HK-2 (cell line): ENCODE data around the gene PNMA1.
"Not testable (repeated sequence)": the region's sequence is repeated elsewhere in the genome, so short reads cannot be mapped to it uniquely, and the experiment has no call there.

Experiments
- DNase-seq: peaks from one replicate; pipeline ENCODE4 v3.0.0-alpha.2; 2018; ENCODE audit not compliant: unreplicated experiment

The PNMA1 gene

GRCh38 chr14:73717266-73717665, 3.1 kb upstream of the PNMA1 start:
- no peak for DNase-seq

GRCh38 chr14:73715707-73716106, 1.5 kb upstream of the PNMA1 start:
- no peak for DNase-seq

DNA sequence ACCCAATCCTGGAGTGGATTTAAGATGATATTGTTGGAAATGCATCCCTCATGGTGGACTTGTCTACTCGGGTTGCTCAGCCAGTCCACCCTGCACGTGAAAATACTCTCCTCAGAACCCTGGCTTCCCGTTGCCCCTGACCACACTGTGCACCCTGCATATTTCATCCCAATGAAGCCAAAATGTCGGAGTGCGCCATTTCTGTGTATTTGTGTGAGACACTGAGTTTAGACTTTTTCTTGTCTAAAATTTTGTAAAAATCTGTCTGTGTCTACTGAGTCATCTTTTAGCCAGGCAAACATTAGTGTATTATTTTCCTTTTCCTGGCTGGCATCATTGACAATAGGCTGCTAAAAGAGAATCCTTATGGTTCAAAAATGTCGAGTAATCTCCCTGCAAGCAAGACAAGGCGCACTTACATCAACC, 485 bp upstream of the PNMA1 start:
- DNase-seq: no peak

- DNase-seq: peak; percentile 17
Observed at GRCh38 chr14:73713206-73713802, 880 bp downstream of the PNMA1 start.

DNA sequence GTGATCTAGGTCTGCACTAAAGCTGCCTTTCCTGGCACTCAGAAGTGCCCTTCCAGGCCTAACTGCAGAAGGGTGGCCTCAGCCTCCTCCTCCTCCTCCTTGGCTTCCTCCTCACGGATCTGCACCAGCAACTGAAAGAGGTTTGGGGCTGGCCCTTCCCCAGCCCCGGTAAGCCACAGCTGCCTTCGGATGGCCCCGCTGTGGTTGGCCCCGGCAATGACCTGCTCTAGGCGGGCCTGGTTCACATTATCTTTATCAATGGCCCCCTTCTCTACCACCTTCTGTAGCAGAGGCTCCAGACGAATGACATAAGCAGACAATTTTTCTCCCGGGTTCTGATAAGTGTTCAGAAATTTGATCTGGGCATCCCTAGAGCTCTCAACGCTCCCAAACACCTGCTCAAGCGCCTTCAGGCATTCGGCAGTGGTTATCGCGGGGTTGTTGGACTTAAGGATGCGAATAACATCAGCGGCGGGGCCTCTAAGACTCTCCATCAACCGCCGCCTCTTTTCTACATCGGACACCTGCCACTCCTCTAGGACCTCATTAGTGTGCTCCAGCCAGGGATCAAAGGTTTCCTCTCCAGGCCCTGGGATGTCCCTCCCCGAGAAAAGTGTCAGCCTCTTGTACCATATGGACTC, 1.5 kb downstream of the PNMA1 start:
- peak; percentile 36 for DNase-seq

DNA sequence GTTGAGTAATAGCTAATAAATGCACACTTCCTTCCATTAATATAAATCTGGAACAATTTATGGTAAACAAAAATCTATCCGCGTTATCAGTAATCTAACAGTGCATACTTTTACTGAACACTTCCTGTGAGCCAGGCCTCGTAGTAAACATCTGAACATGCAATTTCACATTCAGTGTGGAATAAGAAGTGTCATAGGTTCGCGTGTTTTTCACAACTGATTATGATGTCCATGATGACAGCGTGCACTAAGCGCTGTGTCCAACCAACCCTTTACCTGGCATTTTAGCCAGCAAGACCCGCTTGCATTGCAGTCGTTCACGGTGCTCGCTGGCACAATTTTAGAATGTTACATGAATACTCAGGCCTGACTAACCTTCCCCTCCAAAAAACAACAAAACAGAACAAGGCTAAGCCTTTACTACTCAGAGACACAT, 2.1 kb downstream of the PNMA1 start:
- no peak for DNase-seq

GRCh38 chr14:73710737-73711136, 3.4 kb downstream of the PNMA1 start:
- no peak for DNase-seq

DNA sequence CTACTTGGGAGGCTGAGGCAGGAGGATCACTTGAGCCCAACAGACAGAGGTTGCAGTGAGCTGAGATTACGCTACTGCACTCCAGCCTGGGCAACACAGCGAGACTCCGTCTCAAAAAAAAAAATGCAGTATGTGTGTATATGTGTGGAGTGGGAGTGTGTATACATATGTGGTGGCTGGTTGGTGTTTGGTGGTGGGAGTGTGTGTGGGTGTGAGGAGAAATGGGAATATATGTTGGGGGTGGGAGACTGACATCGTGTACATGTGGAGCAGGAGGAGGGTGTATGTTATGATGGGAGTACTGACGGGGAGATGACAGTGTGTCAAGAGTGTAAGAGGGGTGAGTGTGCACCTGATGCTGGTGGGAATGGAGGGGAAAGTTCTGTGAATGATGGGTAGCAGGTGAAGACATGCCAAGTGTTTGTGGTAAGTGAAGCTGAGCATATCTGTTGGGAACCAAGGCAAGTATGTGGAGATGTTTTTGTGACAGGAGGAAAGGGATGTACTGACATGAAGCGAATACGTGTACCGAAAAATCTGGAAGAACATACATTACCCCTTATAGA, 4.2 kb downstream of the PNMA1 start:
- DNase-seq: no peak

DNA sequence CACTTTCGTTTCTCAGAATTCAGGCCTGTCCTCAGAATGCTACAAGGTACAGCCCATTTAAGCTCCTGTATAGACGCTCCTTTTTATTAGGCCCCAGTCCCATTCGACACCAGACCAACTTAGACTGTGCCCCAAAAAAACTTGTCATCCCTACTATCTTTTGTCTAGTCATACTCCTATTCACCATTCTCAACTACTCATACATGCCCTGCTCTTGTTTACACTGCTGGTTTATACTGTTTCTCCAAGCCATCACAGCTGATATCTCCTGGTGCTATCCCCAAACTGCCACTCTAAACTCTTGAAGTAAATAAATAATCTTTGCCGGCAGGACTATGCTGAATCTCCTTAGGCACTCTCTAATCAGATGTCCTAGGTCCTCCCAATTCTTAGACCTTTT, 6.1 kb downstream of the PNMA1 start:
- not testable (repeated sequence) for DNase-seq

DNA sequence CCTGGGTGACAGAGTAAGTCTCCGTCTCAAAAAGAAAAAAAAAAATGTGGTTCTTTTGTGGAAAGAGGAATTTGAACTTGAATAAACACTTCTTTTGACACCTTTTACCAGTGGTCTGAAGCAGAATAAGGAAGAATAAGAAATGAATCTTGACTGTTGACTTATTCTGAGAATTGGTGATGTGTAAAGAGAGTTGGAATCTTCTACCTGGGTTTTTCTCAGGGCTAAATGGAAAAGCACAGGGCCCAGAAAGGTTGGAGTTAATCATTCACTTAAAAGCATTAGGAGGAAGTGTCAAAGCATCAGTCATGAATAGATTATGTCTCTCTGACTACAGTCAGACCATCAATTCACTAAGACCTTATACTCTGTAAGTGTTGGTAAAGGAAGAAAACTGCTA, 13.9 kb downstream of the PNMA1 start:
- no peak for DNase-seq

DNA sequence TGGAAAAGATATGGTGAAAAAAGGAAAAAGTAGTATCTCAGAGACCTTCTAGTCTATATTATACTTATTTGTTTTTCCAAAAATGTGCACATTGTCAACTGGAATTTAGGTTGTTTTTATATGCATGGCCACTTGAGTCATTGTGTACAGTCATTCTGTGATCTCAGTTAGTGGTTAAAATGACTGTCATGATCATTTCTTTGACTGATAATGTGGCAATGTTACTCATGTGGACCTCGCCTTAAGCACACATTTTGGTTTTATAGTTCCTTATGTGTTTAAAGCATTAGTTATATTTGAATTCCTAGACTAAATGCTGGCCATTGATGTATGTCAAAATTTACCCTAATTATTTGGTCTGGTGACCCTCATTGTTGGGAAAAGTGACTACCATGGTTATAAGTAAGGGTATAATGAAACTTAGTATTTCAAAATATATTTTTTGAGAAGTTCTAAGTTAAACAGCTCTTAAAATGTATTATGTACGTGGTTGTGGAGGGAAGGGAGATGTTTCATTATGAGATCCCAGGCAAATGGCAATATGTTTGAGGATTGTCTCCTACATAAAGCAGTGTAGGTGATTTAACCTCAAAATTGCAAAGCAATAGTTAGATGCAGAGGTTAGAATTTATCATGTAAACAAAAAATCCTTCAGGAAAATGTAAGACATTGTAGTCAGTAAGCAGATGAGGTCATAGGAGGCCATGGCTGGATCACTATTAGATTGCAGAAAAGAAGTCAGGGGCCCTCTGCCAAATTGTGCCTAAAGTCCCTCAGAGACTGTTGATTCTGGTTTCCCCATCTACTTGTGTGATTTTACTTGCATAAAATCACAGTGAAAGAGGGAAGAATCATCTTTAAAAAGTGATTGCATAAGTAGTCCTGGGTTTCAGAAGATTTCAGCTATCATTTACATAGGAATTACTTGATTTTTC, 17.5 kb downstream of the PNMA1 start:
- DNase-seq: no peak

DNA sequence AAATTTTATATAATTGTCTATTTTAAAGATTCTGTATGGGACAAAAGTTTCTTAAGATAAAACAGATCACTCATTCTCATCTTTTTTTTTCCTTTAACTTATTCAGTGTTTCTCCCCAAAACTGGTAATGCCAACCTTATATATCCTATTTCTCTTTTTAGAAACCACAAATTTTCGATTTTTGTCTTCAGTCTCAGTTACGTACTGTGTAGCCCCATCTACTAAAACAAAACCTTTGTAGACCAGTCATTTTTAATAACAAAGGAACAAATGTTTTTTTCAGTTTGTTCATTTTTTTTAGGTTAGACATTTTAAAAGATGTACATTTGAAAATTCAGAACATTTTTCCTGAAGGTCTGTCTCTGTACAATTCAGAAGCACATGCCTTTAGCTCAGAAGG, 18.2 kb downstream of the PNMA1 start:
- no peak for DNase-seq

DNA sequence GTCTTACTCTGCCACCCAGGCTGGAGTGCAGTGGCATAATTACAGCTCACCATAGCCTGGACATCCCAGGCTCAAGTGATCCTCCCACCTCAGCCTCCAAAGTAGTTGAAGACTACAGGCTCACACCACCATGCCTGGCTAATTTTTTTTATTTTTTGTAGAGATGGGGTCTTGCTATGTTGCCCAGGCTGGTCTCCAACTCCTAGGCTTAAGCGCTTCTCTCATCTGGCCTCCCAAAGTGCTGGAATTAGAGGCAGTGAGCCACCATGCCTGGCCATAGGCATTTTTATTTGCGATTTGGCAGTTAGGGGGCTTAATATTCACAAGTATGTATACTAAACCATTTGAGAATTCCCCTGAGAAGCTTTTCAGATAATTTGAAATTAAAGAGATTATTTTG, 19.1 kb downstream of the PNMA1 start:
- no peak for DNase-seq

DNA sequence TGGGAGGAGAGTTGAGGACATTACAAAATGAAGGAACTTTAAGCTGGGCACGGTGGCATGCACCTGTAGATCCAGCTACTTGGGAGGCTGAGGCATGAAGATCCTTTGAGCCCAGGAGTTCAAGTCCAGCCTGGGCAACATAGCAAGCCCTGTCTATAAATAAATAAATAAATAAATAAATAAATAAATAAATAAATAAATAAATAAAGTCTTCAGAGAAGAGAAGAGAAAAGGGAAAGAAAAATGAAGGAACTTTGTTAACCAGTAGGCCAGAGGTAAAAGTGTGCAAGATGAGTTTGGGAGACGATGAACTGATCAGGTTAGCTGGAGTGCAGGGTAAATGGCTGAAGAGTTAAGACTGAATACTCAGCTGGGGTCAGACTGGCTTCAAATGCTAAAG, 20.1 kb downstream of the PNMA1 start:
- DNase-seq: no peak

GRCh38 chr14:73686901-73687300, 27.3 kb downstream of the PNMA1 start:
- DNase-seq: no peak

- no peak for DNase-seq
Observed at GRCh38 chr14:73685328-73685727, 28.9 kb downstream of the PNMA1 start.

DNA sequence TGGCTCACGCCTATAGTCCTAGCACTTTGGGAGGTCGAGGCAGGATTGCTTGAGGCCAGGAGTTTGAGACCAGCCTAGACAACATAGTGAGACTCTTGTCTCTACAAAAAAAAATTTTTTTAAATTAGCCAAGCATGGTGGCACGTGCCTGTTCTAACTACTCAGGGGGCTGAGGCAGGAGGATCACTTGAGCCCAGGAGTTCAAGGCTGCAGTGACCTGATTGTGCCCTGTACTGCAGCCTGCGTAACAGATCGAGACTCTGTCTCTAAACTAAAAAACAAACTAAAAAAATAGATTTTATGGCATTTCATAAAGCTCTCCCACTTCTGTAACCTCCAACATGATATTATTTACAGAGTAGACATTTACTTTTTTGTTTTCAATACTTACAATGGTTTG, 29.6 kb downstream of the PNMA1 start:
- DNase-seq: no peak

GRCh38 chr14:73680821-73681220, 33.4 kb downstream of the PNMA1 start:
- no peak for DNase-seq

DNA sequence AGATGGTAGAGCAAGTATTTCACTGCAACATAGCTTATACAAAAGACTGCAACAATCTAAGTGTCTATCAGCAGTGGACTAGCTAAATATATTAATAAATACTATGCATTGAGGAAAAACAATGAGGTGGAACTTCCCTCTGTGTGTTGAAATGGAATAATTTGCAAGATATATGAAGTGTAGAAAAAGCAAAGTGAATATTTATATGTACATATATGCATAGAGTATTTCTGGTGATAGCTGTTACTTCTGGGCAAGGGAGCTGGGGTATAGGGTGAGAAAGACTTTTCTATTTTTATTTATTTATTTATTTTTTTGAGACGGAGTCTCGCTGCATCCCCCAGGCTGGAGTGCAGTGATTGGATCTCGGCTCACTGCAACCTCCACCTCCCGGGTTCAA, 35.5 kb downstream of the PNMA1 start:
- no peak for DNase-seq

DNA sequence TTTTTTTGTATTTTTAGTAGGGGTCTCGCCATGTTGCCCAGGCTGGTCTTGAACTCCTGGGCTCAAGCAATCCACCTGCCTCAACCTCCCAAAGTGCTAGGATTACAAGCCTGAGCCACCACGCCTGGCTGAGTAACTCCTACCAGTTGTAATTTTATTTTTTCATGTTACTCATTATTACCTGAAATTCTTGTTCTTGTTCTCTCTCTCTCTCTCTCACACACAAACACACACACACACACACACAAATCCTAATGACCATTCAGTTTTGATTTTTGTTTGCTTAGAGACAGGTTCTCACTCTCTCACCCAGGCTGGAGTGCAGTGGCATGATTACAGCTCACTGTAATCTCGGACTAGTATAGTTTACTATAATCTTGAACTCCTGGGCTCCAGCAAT, 39.2 kb downstream of the PNMA1 start:
- no peak for DNase-seq

- DNase-seq: no peak
Observed at GRCh38 chr14:73667854-73668253, 46.3 kb downstream of the PNMA1 start.

- no peak for DNase-seq
Observed at GRCh38 chr14:73666583-73666982, 47.6 kb downstream of the PNMA1 start.

DNA sequence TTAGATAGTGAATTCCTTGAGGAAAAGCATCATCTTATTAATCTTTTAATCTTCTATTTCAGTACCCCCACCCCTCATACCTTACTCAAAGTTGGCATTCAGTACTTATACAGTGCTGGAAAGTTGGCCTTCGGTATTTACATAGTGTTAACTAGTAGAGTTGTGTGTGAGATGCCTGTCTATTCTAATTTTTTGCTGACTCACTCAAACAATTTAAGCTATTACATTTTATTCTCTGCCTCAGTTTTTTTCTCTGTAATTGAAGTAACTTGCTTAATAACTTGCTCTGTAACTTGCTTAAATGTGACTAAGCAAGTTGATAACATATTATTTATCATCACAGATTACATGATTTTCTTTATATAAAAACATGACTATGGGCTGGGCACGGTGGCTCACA, 49.1 kb downstream of the PNMA1 start:
- no peak for DNase-seq
